WTC11 (cell line): ENCODE measurements around the gene RANBP3L.

Experiments used
- NR3C1 ChIP-seq: sonication (generic); formaldehyde crosslinking; conservative IDR thresholded peaks from 2 replicates; pipeline ENCODE4 v1.8.1; 2023; ENCODE audit warnings: low read depth, mild to moderate bottlenecking, missing genetic modification reagents
- TF ChIP-seq, protein P1 (sequence below): fragments of 200-600 bp; IDR thresholded peaks from 2 replicates; pipeline ENCODE4 v1.8.0; 2022; ENCODE audit warnings: antibody characterized with exemption
- TF ChIP-seq, protein P2 (sequence below): sonication (generic); formaldehyde crosslinking; IDR thresholded peaks from 2 replicates; pipeline ENCODE4 v1.8.0; 2022; ENCODE audit warnings: mild to moderate bottlenecking, missing genetic modification reagents

DNA sequence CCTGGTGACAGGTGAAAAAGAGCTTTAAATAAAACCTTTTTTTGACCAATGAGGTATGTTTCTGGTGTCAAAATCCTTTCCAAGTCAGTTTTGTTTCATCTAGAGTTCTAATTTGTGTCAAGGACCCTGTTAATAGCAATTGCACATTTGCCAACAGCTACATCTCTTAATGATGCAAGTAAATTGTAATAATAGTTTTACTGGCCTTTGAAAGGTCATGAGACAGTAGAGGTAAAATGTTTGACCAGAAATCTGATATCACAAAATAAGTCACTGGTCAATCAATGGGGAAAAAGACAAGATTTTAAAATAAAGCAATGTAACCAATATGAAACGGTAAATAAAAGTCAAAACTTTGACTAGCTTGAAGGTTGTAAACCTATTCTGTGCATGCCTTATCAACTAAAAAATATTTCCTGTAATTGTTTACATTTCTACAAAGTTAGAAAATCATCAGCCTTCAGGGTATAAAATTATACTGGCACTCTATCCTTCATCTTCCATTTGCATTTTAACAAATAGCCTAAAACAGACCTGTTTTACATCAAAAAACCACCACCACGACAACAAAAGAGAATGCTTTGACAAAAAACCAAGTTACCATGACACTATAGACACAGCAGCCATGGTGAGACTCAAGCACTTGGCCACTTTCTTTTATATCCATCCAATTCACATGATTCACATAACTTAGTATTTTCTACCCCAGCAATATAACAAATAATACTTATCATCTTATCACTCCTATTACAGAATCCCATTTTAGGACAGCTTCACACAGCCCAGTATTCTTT lies 63.0 kb downstream of the RANBP3L start:
- TF ChIP-seq, protein P1, sequence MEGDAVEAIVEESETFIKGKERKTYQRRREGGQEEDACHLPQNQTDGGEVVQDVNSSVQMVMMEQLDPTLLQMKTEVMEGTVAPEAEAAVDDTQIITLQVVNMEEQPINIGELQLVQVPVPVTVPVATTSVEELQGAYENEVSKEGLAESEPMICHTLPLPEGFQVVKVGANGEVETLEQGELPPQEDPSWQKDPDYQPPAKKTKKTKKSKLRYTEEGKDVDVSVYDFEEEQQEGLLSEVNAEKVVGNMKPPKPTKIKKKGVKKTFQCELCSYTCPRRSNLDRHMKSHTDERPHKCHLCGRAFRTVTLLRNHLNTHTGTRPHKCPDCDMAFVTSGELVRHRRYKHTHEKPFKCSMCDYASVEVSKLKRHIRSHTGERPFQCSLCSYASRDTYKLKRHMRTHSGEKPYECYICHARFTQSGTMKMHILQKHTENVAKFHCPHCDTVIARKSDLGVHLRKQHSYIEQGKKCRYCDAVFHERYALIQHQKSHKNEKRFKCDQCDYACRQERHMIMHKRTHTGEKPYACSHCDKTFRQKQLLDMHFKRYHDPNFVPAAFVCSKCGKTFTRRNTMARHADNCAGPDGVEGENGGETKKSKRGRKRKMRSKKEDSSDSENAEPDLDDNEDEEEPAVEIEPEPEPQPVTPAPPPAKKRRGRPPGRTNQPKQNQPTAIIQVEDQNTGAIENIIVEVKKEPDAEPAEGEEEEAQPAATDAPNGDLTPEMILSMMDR: no peak
- no peak for TF ChIP-seq NR3C1 (CRISPR knock-in tag)
- TF ChIP-seq, protein P2, sequence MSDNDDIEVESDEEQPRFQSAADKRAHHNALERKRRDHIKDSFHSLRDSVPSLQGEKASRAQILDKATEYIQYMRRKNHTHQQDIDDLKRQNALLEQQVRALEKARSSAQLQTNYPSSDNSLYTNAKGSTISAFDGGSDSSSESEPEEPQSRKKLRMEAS (CRISPR knock-in tag): no peak
